NOMO-1 treated with DMSO at 0.1 percent for 48 hours (cell line): ENCODE measurements around the gene TUBGCP6.
"Not testable (repeated sequence)": the region's sequence is repeated elsewhere in the genome, so short reads cannot be mapped to it uniquely, and the experiment has no call there.

ENCODE experiments used
- DNase-seq: peaks from one replicate; lab custom pipeline; 2025; ENCODE audit not compliant: unreplicated experiment; lab: John Stamatoyannopoulos, UW

Gene TUBGCP6

DNA sequence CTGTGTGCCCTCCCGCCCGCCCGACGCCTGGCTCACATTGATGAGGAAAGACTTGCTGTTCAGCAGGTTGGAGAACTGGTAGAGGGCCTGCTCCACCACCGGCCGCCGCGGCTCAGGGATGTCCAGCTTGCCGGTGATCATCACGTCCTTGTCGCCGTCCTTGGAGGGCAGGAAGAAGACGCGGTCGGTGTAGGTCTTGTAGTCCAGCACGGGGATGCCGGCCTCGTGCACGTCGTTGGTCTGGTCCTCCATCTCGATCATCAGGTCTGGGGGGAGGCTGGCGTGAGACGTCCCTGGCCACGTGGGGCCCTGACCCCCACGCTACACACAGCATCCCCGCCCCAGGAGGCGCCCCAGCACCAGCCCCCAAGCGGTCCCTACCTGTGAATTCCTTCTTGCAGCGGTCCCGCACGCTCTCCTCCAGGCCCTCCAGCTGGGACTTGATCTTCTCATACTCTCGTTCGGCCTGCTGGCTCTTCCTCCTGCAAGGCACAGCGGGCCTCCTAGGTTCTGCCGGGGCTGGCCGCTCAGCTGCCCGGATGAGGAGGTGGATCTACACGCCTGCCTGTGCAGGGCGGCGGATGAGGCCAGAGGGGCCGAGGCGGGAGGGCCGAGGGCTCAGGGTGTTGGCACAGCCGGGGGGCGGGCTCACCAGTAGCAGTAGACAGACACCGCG lies 36.0 kb upstream of the TUBGCP6 start:
- no peak for DNase-seq

DNA sequence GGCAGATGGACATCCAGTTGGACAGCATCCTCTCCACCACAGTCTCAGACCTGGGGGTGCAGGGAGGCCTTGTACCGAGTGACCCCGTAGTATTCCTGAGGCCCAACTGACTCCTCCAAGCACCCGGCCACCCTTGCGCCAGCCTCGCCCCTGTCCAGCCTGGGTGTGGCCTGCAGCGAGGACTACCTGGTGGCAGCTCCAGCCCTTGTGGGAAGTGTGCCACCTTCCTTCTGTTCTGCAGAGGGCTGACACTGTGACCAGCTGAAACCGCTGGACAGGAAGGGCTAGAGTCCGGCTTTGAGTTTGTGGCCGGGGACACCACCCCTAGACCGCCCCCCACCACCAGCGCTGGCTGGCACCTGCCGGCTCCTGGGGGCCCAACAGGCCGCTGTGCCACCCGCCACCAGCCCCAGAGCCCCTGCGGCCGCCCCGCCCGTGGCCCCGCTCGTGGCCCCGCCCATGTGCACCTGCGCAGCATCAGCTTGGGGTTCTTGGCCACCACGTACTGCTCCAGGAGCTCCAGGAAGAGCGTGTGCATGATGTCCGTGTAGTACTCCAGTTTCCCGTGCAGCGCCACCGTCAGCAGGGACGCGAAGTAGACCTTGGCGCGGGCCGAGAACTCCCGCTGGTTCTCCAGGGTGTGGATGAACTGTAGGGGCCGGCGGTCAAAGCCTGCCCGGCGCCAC lies 35.3 kb upstream of the TUBGCP6 start:
- no peak for DNase-seq

DNA sequence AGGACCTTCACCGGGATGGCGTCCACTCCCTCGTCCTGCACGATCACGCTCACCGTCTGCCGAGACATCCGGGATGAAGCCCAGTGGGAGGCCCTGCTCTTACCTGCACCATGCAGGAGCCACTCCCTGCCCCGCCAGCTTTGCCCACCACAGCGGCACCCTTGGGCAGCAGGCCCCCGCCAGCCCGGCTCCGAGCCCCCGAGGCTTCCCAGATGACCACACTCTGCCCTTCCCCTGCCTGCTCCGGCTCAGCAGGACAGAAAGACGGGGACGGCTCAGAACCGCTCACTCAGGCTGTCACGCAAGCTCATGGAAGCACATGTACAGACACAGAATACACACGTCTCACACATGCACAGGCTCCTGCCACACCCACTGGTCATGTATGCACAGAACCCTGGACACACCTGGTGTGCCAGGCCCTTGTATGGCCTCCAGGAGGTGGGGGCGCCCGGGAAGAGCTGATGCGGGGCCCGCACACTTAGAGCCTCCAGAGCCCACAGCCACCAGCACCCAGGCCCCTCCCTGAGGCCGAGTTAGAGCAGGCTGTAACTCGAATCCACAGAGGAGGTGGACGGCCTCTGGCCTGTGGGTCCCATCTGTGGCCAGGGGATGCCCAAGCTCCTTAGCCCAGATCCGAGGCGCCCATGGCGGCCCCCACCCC lies 34.3 kb upstream of the TUBGCP6 start:
- DNase-seq: no peak

DNA sequence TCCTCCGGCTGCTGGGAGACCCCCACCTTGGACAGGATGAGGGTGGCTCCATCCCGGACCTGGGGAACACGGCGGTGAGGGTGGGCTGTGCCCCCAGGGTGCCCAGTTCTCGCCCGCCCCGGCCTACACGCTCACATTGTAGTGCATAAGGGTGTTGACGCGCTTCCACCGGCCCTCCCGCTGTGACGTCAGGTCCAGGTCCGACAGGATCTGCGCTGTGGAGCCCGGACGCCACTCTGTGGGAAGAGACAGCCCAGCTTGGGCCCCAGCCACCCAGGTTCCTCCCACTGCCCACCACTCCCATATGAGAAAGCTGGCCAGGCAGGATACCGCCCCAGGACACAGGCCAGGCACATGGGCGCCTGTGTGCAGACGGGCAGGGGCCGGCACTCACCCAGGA lies 33.6 kb upstream of the TUBGCP6 start:
- no peak for DNase-seq

DNA sequence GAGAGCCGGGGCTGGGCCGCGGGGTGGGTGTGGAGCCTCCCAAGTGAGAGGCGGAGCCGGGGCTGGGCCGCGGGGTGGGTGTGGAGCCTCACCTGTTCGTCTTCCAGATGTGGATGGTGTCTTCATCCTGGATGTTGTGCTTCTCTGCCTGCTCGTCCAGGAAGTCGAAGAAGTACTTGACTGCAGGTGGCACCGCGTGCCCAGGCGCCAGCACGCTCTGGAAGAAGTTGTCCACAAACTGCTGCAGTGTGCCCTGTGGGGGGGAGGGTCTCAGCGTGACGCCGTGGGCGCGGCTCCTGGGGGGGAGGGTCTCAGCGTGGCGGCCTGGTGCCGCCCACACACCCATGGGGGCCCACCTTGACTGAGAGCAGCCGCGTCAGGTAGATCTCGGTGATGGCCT lies 32.9 kb upstream of the TUBGCP6 start:
- DNase-seq: no peak

DNA sequence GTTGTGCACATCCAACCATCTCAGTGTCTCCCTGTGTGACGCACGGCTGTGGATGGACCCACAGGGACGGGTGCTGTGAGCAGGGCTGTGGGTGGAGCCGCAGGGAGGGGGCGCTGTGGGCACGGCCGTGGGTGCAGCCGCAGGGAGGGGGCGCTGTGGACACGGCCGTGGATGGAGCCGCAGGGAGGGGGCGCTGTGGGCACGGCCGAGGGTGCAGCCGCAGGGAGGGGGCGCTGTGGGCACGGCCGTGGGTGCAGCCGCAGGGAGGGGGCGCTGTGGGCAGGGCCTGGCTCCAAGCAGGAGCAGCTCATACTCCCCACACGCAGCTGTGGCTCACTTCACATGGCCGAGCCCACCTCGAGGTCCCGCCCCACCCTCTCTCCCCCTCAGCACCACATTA lies 31.3 kb upstream of the TUBGCP6 start:
- peak; percentile 19 for DNase-seq

DNA sequence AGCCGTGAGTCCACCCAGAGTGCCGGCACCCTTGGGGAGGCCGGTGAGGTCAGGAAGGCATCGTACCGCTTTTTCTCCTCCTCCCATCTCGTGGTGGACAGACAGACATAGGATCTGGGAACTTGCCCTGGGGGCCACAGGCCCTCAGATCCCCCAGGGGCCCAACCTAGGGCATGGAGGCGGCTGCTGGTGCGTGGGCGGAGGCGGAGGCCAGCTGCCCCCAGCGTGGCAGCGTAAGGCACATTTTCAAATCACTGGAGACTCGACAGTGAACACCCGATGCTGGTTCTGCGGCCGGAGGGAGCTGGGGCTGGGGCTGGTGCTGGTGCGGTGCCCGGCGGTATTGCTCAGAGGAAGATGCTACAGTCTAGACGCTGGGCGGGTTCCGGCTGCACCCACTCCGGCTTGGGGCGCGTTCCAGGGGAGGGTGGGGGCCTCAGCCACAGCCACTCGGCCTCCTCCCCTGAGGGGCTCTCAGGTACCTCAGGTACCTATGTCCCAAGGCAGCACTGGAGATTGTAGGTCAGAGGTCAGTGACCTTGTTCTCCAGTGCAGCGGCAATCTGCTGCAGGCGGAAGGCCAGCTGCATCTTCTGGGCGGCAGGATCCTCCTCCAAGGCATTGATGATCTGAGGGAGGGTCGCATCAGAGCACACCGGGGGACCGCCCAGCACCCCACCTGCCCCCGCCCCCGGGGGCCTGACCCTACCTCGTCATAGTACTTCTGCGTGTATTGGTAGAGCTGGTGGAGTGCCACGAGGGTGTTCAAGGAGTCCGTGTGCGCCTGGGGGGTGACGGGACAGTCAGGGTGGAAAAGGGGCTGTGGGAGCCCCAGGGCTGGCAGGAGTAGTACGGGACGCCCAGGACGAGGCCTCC lies 30.6 kb upstream of the TUBGCP6 start:
- DNase-seq: no peak

DNA sequence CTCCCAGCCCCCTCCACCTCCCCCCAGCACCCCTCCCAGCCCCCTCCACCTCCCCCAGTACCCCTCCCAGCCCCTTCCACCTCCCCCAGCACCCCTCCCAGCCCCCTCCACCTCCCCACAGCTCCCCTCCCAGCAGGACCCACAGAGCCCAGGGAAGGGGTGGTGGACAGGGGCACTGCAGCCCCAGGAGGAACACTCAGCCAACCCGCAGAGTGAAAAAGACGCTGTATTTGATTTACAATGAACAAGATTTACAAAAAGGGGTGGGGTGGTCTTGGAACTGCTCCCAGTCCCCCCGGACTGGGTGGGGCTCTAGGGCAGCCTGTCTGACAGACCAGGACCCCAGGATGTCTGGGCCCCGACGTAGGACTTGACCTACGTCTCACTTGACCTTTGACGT lies 29.9 kb upstream of the TUBGCP6 start:
- no peak for DNase-seq

DNA sequence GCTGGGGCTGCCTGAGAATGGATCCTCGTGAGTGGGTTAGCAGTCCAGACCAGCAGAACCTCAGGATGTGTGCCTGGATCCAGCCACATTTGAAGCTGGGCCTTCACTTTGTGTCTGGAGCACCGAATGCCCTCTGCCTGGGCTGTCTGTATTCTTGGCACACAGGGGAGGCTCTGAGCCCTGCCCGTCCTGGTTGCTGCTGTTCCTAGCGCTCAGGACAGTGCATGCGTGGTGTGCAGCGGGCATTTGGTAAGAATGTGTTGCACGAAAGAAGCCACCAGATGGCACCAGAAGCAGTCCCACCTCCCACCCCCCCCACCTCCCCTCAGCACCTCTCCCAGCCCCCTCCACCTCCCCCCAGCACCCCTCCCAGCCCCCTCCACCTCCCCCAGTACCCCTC lies 29.5 kb upstream of the TUBGCP6 start:
- DNase-seq: peak; percentile 33

DNA sequence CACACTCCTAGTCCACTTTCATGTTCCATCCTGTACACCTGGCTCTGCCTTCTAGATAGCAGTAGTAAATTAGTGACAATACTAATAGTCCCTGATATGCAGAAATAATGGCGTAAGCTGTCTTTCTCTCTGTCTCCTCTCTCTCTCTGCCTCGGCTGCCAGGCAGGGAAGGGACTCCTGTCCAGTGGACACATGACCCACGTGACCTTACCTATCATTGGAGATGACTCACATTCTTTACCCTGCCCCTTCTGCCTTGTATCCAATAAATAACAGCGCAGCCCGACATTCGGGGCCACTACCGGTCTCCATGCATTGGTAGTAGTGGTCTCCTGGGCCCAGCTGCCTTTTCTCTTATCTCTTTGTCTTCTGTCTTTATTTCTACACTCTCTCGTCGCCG lies 29.0 kb upstream of the TUBGCP6 start:
- DNase-seq: not testable (repeated sequence)

DNA sequence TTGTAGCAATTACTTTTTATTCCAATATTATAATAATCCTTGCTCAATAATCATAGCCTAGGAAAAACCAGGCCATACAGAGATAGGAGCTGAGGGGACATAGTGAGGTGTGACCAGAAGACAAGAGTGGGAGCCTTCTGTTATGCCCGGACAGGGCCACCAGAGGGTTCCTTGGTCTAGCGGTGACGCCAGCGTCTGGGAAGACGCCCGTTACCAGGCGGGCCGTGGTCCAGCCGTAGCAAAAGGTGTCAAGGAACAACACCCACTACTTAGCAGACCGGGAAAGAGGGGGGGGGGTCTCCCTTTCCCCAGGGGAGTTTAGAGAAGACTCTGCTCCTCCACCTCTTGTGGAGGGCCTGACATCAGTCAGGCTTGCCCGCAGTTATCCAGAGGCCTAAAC lies 28.5 kb upstream of the TUBGCP6 start:
- not testable (repeated sequence) for DNase-seq

DNA sequence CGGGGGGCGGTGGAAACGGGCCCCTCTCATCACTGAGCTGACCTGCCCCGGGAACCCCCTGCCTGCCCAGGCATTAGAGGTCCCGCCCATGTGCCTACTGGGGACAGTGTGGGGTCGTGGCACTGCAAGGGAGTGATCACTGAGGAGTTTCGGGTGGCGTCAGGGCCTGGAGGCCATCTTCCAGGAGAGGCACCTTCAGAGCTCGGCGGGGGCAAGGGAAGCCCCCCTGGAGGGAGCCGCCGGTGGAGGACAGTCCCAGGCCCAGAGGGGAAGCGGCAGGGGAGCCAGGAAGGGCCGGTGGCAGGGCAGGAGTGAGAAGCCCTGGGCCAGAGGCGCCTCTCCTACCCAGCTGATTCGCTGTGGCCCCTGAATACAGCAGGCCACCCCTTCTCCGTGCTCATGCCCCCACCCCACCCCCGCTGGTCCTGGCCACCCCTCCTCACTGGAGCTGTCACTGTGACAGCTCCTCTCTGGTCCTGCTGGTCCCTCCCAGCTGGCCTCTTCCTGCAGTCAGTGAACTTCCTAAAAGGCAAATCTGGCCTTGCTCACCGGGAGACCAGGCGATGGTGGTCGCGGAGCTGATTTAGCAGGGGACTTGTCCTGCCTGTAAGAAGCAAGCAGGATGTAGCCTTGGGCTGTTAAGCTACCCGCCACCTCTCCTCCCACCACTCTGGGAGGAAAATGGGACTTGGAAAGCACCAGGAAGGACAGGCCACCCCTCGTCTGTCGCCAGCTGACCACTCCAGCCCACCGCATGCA lies 27.4 kb upstream of the TUBGCP6 start:
- no peak for DNase-seq

DNA sequence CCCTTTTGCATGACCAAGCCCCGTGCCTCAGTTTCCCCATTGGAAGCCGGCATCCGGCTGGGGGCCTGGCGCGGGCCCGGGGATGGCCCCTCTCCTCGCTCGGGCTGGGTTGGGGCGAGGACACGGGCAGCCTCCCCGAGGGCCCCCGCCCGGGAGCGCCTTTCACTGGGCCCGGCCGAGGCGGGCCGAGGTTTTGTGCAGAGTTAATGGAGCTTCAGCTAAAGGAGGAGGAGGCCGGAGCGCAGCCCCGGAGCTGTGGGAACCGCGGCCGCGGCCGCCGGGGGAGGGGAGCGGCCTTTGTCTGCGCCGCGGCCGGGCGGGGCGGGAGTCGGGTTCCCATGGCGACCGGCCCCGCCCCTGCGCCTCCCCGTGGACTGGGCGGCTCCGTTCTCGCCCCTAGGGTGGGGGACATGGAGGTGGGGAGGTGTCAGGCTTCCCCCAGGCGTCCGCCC lies 26.7 kb upstream of the TUBGCP6 start:
- peak; percentile 17 for DNase-seq

DNA sequence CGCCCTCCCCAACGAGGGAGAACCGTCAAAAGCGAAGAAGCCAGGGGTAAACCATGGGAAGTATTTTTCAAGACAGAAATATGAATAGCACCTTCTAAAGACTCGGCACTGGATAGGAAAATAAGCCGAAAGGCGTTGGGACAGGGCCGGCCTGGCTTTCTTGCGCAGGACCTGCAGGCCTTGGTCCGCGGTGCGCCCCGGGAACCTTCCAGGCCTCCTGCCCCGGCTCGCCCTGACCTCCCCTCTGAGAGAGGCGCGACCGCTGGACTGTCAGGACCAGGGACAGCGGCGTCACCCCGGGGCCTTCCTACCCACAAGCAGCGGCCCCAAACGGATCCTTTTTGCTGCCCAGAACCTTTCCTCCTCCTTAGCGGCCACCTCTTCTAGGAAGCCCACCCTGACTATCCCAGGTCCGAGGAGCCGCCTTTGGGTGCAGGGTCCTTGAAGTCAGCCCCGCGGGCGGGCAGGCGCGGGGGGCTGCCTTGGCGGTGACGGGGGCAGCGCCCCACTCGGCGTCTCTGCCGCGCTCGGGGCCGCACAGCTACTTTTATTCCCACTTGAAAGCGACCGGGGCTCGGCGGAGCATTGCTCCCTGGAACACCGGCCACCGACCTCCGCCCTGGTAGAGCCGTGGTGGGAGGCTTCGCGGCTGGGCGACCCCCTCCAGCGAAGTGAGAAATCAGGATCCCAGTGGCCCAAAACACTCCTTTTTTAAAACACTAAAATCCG lies 26.0 kb upstream of the TUBGCP6 start:
- DNase-seq: peak; percentile 40

DNA sequence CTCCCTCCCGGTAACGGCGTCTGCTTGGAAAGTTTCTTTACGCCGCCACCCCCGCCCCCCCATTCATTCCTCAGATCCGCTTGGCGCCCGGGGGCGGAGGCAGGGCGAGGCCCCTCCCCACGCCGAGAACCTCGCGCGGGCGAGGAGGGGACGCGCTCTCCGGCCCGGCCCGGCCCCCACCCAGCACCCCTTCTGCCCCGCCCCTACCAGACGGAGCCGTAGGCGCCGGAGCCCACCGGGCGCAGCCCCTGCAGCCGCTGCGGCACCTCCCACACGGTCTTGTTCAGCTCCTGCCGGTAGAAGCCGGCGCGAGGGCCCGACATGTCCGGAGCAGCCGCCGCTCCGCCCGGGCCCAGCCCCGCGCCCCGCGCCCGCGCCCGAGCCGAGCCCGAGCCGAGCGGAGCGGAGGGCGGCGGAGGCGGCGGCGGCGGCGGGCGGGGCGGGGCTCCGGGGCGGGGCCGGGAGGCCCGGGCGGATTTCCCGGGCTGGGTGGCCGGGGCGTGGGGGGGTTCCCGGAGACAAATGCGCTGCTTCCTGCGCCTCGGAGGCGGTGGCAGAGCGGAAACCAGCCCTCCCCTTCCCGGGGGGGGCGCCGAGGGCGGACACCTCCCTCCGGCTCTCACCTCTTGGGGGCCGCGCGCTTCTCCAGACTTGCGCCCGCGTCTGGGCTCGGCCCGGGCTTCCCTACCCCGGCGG lies 25.3 kb upstream of the TUBGCP6 start, which contains the start of gene MAPK11:
MAPK11 (minus strand) TSS at position 411 of the 696 bp plus-strand sequence; CDS start at position 323, 88 bp downstream.
- DNase-seq: no peak

DNA sequence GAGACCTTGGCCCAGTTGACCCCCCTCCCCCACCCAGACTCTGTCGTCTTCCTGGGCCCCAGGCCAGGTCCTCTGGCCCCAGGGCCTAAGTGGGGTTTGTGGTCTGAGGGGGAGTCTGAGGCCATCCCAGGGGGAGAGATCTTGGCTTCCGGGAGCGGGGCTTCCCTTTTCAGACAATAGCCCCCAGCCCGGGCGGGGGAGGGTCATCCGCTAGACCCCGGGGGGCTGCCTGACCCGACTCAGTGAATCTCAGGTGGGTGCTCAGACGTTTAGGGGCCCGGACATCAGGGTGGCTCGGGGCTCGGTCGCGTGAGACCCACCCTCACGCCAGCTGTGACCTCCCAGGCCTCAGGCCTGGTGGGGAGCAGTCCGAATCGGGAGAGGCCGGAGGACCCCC lies 24.7 kb upstream of the TUBGCP6 start:
- no peak for DNase-seq

DNA sequence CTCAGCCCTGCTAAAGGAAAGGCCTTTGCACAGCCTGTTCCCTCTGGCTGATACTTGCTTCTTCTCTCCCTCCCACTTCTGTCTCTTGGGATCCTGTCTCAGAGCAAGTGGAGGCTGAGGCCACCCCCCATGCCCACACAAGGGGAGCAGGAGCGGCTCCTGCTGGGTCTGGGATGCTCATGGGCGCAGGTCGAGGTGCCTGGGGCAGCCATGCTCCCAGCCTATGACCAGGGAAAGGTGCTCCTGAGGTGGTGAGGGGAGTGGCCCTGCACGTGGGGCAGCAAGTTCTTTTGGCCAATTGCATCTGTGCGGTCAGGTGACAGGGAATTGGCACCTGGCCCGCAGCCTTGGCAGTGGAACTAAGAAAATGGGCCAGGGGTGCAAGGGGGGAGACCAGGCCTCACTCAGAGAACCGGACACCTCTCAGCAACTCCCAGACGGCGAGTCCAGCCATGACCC lies 23.9 kb upstream of the TUBGCP6 start:
- no peak for DNase-seq

DNA sequence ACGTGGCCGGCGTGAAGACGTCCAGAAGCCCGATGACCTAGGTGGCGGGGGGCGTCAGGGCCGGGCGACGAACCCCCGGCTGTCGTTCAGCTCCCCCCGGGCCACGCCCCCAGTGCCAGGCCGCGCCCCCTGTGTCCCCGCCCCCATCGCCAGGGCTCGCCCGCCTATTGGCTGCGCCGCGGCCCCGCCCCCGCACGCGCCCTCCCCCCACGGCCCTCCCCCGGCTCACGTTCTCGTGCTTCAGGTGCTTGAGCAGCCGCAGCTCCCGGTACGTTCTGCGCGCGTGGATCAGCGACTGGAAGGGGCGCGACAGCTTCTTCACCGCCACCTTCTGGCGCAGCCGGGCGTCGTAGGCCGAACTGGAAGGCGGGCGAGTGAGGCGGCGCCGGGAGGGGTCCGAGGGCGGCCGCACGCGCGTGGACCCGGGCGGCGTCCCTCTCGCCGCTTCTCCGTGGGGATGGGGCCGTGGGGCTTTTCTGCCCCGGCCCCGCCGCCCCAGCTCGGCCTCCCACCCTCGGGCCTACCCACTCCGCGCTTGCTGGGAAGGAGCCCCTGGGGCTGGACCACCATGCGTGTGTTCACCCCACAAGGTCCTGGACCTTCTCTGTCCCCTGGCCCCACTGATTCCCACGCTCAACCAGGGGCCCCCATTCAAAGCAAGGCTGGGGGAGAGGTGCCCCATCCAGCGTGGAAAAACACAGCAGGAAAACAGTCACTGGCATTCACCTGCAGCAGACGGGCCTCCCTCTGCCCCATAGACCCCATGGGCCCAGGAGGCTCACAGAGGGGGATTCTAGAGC lies 23.0 kb upstream of the TUBGCP6 start:
- DNase-seq: no peak
